Small intestine (tissue), 7 donors: ENCODE measurements around the gene RGPD5. TPM values are rescaled to one million over a fixed set of nuclear protein-coding genes. Genes with fewer than 3 reads are reported as not detected.
"Not testable (repeated sequence)": the region's sequence is repeated elsewhere in the genome, so short reads cannot be mapped to it uniquely, and the experiment has no call there.

Source experiments
- DNase-seq, 2 donors: peaks; one replicate each; pipeline versions ENCODE4 v3.0.0 to v3.0.0-alpha.2; 2013
- FAIRE-seq: peaks from 2 replicates; lab custom pipeline; 2012; peaks lifted over from hg19 to GRCh38; lab: Jason Lieb, UNC
- H3K27ac ChIP-seq, 3 donors: one replicate each; pipeline ENCODE4 v1.5.1; 2013; ENCODE audit warnings: low read length in 2 of 3, mild to moderate bottlenecking in 2 of 3, control low read depth in 1 of 3, inconsistent platforms in 1 of 3, low read depth in 1 of 3, moderate library complexity in 1 of 3
- H3K27me3 ChIP-seq, 3 donors: one replicate each; pipeline ENCODE4 v1.6.1; 2013; ENCODE audit warnings: low read length in 3 of 3, inconsistent platforms in 1 of 3; ENCODE audit not compliant: control insufficient read depth in 3 of 3, insufficient read depth in 3 of 3
- H3K36me3 ChIP-seq, 3 donors: one replicate each; pipeline ENCODE4 v1.6.1; 2013; ENCODE audit warnings: low read length in 3 of 3, inconsistent platforms in 1 of 3, low read depth in 1 of 3, mild to moderate bottlenecking in 1 of 3, moderate library complexity in 1 of 3; ENCODE audit not compliant: control insufficient read depth in 3 of 3, insufficient read depth in 2 of 3
- H3K4me1 ChIP-seq, 3 donors: one replicate each; pipeline ENCODE4 v1.6.1; 2013; ENCODE audit warnings: low read length in 2 of 3, inconsistent platforms in 1 of 3, low read depth in 1 of 3, mild to moderate bottlenecking in 1 of 3, moderate library complexity in 1 of 3; ENCODE audit not compliant: control insufficient read depth in 3 of 3, insufficient read depth in 2 of 3
- H3K4me3 ChIP-seq, 3 donors: one replicate each; pipeline ENCODE4 v1.5.1; 2013; ENCODE audit warnings: low read length in 3 of 3, control low read depth in 1 of 3, inconsistent platforms in 1 of 3, low read depth in 1 of 3, mild to moderate bottlenecking in 1 of 3, moderate library complexity in 1 of 3
- H3K9me3 ChIP-seq, 2 donors: one replicate each; pipeline ENCODE4 v1.6.1; 2013; ENCODE audit warnings: low read depth in 1 of 2, low read length in 1 of 2; ENCODE audit not compliant: control insufficient read depth in 2 of 2, insufficient read depth in 1 of 2
- WGBS, 3 donors: extraction: QIAGEN DNeasy Blood & Tissue Kit; methylation state at CpG; one replicate each; pipeline ENCODE4 v1.1.7; 2013; 5-methylcytosine and 5-hydroxymethylcytosine counted together
- polyA plus RNA-seq, 4 donors: library from polyadenylated mRNA; stranded (reverse) in 3 of 4; unstranded in 1 of 4; fragments of 200-250 nt in 3 of 4; fragments of 120-200 nt in 1 of 4; gene quantifications; one replicate each; pipeline versions ENCODE4 v1.2.1 to v1.2.3, GENCODE V29; 2013
- donor health status: healthy with polysubstance abuse.
- donor health status: control.
- donor health status: control.
- donor health status: Bipolar disorder and iron deficiency.
- donor health status: healthy.

Gene RGPD5
- polyA plus RNA-seq, 4 donors = 4.9 to 21.8 (median 7.8) TPM

DNA sequence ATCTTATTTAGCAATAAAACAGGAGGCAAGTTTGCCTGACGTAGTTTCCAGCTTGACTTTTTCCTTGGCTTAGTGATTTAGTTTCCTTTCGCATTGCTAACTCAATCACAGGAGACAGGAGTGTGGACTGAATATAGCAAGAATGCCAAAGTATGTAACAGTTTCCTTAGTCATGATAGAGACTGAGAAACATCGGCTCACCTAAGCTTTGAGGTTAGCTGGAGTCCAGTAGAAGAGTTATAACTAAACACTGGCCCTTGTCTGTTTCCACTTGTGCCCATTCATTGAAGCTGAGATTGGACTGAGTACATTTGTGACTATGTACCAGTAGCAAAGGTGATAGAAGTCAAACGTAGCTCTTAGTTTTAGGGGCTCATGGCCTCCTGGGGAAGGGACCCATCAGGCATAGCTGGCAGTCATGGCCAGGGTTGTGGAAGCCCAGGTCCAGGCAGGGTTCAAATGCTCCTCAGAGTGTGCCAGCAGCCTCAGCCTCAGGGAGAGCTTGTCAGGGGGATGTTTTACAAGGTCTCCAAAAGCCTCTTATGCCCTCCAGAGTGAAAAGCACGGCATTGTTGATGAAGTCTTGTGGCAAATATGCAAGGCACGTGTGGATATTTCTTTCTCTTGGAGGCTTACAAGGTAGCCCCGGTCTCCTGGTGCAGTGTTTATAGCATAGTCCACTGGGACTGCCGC is 103.8 kb downstream of the RGPD5 start:
- DNase-seq, H3K27ac ChIP-seq, H3K4me3 ChIP-seq, H3K4me1 ChIP-seq, H3K9me3 ChIP-seq, FAIRE-seq, H3K27me3 ChIP-seq, H3K36me3 ChIP-seq: not testable (repeated sequence)
- WGBS, 3 donors = no CpG with 5 or more reads among the region's 8 CpGs

DNA sequence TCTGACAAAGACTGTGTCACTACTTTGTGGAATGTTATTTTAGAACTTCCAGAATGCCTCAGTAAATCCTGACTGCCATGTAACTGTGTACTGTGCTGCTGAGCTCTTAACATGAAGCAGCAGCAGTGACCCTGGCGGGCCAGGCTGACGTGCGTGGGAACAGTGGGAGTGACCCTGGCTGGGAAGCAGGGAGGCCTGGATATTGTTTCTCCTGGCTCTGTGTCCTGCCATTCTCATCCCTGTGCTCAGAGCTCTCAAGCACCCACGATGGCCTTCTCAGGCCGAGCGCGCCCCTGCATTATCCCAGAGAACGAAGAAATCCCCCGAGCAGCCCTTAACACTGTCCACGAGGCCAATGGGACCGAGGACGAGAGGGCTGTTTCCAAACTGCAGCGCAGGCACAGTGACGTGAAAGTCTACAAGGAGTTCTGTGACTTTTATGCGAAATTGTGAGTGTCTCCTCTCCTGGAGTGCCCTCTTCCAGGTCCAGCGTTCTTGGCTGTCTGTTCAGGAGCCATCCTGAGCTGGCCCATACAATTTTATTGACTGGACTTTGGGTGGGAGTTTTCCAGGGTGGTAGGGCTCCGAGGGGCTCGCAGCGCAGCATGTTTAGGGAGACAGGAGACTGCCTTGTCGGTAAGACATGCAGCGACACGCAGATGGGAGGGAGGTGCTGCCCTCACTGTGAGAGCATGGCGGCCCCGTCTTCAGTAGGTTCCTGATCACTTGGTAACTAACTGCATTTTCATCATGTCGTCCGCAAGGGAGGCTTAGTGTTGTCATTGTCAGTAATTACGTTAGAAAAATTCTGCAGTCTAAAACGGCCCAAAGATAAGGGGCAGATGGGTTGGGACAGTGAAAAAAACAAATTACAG is 104.6 kb downstream of the RGPD5 start, which contains the start of gene LIMS3:
LIMS3 (plus strand) TSS at position 227 of the 875 bp plus-strand sequence; CDS start at position 268, 41 bp downstream.
- not testable (repeated sequence) for H3K27me3 ChIP-seq, H3K36me3 ChIP-seq, FAIRE-seq, H3K27ac ChIP-seq, DNase-seq, H3K4me3 ChIP-seq, H3K4me1 ChIP-seq, H3K9me3 ChIP-seq
- no CpG with 5 or more reads among the region's 28 CpGs for WGBS, 3 donors

DNA sequence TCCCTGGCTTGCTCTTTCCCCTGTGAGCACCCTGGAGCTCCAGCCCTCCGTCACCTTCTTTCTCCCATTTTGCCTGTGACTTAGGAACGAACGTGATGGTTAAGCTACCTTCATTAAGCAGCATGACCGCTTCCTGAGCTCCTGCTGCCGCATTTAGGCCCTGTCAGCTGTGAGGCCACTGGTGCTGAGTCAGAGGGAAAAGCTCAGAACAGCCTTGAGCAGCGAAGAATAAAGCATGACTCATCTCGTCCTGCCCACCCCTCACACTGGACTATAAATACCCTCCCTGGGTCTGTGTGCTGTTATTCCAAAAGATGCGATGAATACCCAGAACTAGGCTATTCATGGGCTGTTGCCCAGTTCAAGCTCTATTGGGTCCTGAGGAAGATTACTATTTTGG is 111.7 kb downstream of the RGPD5 start:
- H3K9me3 ChIP-seq, H3K4me3 ChIP-seq, H3K27me3 ChIP-seq, FAIRE-seq, H3K27ac ChIP-seq, H3K36me3 ChIP-seq, H3K4me1 ChIP-seq, DNase-seq: not testable (repeated sequence)
- no CpG with 5 or more reads among the region's 8 CpGs for WGBS, 3 donors

Other genes with a start within 250 kb of the RGPD5 start
- gene SEPTIN10, start 180.3 kb upstream of the RGPD5 start, polyA plus RNA-seq = 10 to 100 TPM; 24.0 to 50.9 (median 28.8) TPM
- gene SOWAHC, start 179.9 kb upstream of the RGPD5 start, polyA plus RNA-seq = 10 to 100 TPM in 1 of 4 donors, 1 to 10 TPM in 3; 5.9 to 19.8 (median 7.0) TPM
- 1 to 10 TPM in 1 of 4 donors, under 1 TPM in 1, not detected in 2; 0.66 to 2.6 TPM for gene LIMS3, start 104.4 kb downstream of the RGPD5 start, polyA plus RNA-seq